K562 (cell line): ENCODE data around the gene SLC24A1.

Experiments used
- CTCF ChIP-seq, 3 experiments: IDR thresholded peaks in 2 of 3; conservative IDR thresholded peaks in 1 of 3; 2 replicates each; pipeline ENCODE4 v1.5.1; 2011 to 2012; ENCODE audit warnings: low read length in 3 of 3, mild to moderate bottlenecking in 3 of 3, control low read depth in 2 of 3, improper control_type of control experiment in 1 of 3, inconsistent platforms in 1 of 3, low read depth in 1 of 3, mixed read lengths in 1 of 3, moderate library complexity in 1 of 3; ENCODE audit not compliant: insufficient read depth in 2 of 3
- GABPA ChIP-seq: fragments of 200-800 bp; sonication (Bioruptor generic); conservative IDR thresholded peaks from 2 replicates; pipeline ENCODE4 v1.6.1; 2016; ENCODE audit warnings: low read depth, missing genetic modification characterization, missing compliant biosample characterization
- MAFK ChIP-seq: IDR thresholded peaks from 2 replicates; pipeline ENCODE4 v1.6.1; 2011; ENCODE audit warnings: low read length, improper control_type of control experiment
- OTX1 ChIP-seq: fragments of 450-650 bp; formaldehyde crosslinking; IDR thresholded peaks from 2 replicates; pipeline ENCODE4 v1.4.0; 2022; ENCODE audit warnings: mild to moderate bottlenecking
- POLR2A ChIP-seq: fragments of 450-650 bp; conservative IDR thresholded peaks from 2 replicates; pipeline ENCODE4 v1.6.1; 2016
- ZBED1 ChIP-seq: IDR thresholded peaks from 2 replicates; pipeline ENCODE4 v1.6.1; 2014
- ZBTB49 ChIP-seq: sonication (generic); formaldehyde crosslinking; IDR thresholded peaks from 2 replicates; pipeline ENCODE4 v1.8.0; 2022; ENCODE audit warnings: missing genetic modification reagents, mild to moderate bottlenecking, borderline replicate concordance
- ZNF24 ChIP-seq: fragments of 450-650 bp; IDR thresholded peaks from 2 replicates; pipeline ENCODE4 v1.6.1; 2016
- ZNF263 ChIP-seq: sonication (generic); formaldehyde crosslinking; IDR thresholded peaks from 2 replicates; pipeline ENCODE4 v1.8.0; 2022; ENCODE audit warnings: mild to moderate bottlenecking, missing genetic modification reagents, borderline replicate concordance
- ZNF583 ChIP-seq: fragments of 250-450 bp; sonication (Bioruptor Pico); IDR thresholded peaks from 2 replicates; pipeline ENCODE4 v1.4.0; 2020

GRCh38 chr15:65690173-65690572 lies 68.4 kb downstream of the SLC24A1 start:
- TF ChIP-seq ZNF263 (CRISPR knock-in tag) (no peak), ZNF583 (CRISPR knock-in tag) (no peak), OTX1 (CRISPR knock-in tag) (no peak), ZNF24 (no peak), ZBTB49 (no peak), MAFK (no peak), POLR2A (no peak), ZBED1 (no peak), GABPA (tag) (no peak), CTCF (IDR thresholded peaks at IDR 0.05 in 2 of 3, conservative IDR thresholded peaks at IDR 0.05 in 1 of 3; ENCODE audit: insufficient read depth in 2 of 3, low read depth in 1 of 3, low read length in 3 of 3) (no peak)
